ENCODE data around the gene ZNF385C.

ZNF385C gene

GRCh38 chr17:42052346-42052877 is 45.9 kb downstream of the ZNF385C start:
- Histone ChIP-seq H3K9me3 (no peaks in the 10 kb centered on the region), H3K36me3 (no peaks in the 10 kb centered on the region), H3K27me3 (peaks cover 50% of the 10 kb centered on the region), H3K4me3 (no peak overlapping the region), H3K4me1 (peaks cover 23% of the 10 kb centered on the region), H3K9ac (no peak overlapping the region), H3K4me2 (no peak overlapping the region), H4K20me1 (no peaks in the 10 kb centered on the region), H3K27ac (no peak overlapping the region)
- no peak for TF ChIP-seq Cebpa-rat (IDR thresholded peaks at IDR 0.05)

DNA sequence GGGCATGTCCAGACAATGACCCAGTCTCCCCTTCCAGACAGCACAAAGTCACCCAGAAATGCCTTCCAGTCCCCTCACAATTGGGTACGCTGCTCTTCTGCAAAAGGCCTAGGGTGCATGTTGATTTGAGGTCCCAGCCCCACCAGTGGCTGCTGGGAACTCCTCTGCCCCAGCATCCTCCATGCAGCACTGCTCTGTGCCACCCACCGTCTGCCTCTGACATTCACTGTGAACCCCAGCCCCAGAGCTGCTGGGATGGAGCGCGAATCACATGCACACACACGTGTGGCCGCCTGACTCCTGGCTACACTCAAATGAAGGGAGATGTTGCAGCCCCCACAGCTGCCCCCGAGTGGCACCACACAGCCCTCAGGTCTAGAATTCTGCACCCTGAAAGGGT is 46.6 kb downstream of the ZNF385C start:
- Histone ChIP-seq H3K4me1 (peaks cover 23% of the 10 kb centered on the region), H3K9ac (no peak overlapping the region), H3K36me3 (no peaks in the 10 kb centered on the region), H3K27ac (no peak overlapping the region), H4K20me1 (no peaks in the 10 kb centered on the region), H3K4me3 (no peak overlapping the region), H3K27me3 (peaks cover 50% of the 10 kb centered on the region), H3K4me2 (no peak overlapping the region), H3K9me3 (no peaks in the 10 kb centered on the region)
- TF ChIP-seq Cebpa-rat (IDR thresholded peaks at IDR 0.05): no peak

- no peak overlapping the region for H3K27ac ChIP-seq
- 0 out of 2 replicates have a peak overlapping the region, but pooled peaks have one; percentile 68 for H3K4me3 ChIP-seq
- peaks cover 23% of the 10 kb centered on the region for H3K4me1 ChIP-seq
- no peaks in the 10 kb centered on the region for H4K20me1 ChIP-seq
- H3K36me3 ChIP-seq: no peaks in the 10 kb centered on the region
- H3K27me3 ChIP-seq: peaks cover 50% of the 10 kb centered on the region
- no peak for TF ChIP-seq Cebpa-rat (IDR thresholded peaks at IDR 0.05)
- no peaks in the 10 kb centered on the region for H3K9me3 ChIP-seq
- no peak overlapping the region for H3K9ac ChIP-seq
- H3K4me2 ChIP-seq: peak overlapping the region; percentile 83; the same call in 1 of the 2 replicates
Measured at GRCh38 chr17:42051013-42051400, 47.3 kb downstream of the ZNF385C start.

DNA sequence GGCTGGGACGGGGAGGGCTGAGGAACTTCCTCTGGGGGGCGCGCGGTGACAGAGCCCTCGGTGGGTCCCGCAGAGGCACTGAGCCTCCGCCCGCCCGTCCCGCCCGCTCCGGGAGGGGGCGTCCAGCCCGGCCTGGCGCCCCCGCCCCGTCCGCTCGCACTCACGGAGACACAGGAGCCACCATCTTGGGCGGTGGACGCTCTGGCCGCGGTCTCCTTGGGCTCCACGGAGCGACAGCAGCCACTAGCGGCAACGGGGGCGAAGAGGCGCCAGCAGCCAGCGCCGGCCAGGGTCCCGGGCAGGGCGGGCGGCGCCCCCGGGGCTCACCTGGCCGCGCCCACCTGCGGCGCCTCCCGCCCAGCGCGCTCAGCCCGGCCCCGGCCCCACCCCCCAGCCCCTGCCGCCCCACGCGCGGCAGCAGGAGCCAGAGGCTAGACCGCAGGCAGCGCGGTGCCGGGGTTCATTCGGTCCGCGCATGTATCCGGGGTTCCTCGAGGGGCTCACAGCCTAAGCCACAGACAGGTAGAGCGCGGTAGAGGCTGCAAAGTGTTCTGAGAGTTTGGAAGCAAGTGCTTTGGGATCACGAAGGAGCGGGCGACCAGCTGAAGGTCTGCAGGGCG is 47.8 kb downstream of the ZNF385C start, which contains the start of gene C17orf113:
Gene C17orf113 (minus strand): TSS at position 209 of the 620 bp plus-strand sequence. CDS start 7,225 bp downstream, outside the sequence.
- TF ChIP-seq Cebpa-rat (IDR thresholded peaks at IDR 0.05): no peak
- Histone ChIP-seq H3K9me3 (no peaks in the 10 kb centered on the region), H3K9ac (peak within 1 kb of the TSS; percentile 50), H3K4me1 (peaks cover 19% of the 10 kb centered on the region), H3K27me3 (peaks cover 50% of the 10 kb centered on the region), H4K20me1 (no peaks in the 10 kb centered on the region), H3K4me3 (peak within 1 kb of the TSS; percentile 68), H3K36me3 (no peaks in the 10 kb centered on the region), H3K4me2 (peak within 1 kb of the TSS; percentile 83), H3K27ac (no peak within 1 kb of the TSS)

DNA sequence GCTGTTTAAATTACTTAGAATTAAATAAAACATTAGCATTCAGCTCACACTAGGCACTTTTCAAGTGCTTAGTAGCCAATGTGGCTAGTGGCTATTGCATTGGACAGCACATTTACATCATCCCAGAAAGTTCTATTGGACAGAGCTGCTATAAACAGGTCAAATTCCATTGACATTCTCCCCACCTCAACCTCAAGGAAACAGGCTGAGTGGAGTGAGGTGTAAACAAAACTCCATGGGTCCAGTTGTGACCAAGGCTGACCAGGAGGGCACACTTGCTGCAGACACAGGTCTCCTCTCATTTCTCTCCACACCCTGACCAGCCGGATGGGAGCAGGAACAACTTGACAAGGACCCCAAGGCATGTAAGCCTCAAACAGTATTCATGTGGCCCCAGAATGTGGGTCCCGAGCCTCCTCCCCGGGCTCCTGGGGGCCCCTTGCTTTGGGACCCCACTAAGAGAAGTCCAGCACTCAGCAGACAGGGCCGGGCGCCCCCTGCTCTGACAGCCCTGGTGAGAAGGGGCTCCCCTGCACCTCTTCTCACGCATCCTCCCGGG is 48.4 kb downstream of the ZNF385C start:
- Histone ChIP-seq H3K4me1 (peaks cover 13% of the 10 kb centered on the region; the same call in 1 of the 2 replicates), H3K27me3 (peaks cover 50% of the 10 kb centered on the region), H3K9me3 (no peaks in the 10 kb centered on the region), H4K20me1 (no peaks in the 10 kb centered on the region), H3K36me3 (no peaks in the 10 kb centered on the region), H3K4me2 (peak overlapping the region; percentile 83), H3K9ac (peak overlapping the region; percentile 50), H3K27ac (no peak overlapping the region), H3K4me3 (peak overlapping the region; percentile 68)
- no peak for TF ChIP-seq Cebpa-rat (IDR thresholded peaks at IDR 0.05)

- Histone ChIP-seq H3K36me3 (no peaks in the 10 kb centered on the region), H3K4me3 (no peak overlapping the region), H3K4me2 (no peak overlapping the region), H3K9me3 (no peaks in the 10 kb centered on the region), H3K4me1 (0 out of 2 replicates have a peak, but pooled peaks cover 4% of the 10 kb centered on the region), H3K9ac (no peak overlapping the region), H4K20me1 (no peaks in the 10 kb centered on the region), H3K27me3 (peaks cover 39% of the 10 kb centered on the region), H3K27ac (no peak overlapping the region)
- no peak for TF ChIP-seq Cebpa-rat (IDR thresholded peaks at IDR 0.05)
Measured at GRCh38 chr17:42047343-42047742, 50.9 kb downstream of the ZNF385C start.

DNA sequence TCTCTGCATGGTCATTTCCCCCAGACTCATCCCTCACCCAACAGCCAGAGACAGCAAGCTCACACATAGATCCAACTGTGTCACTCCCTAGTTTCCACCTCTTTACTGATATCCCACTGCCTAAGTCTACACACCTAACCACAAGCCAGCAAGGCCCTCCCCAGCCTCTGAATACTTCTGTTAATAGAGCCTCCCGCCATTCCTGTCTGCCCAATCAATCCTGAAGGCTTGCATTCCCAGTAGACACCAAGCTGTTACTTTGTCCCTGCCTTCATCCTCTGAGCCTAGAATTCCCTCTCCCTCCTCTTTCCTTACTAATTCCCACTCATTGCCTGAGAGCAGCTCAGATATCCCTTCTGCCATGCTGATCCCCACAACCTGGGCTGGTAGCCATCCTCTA is 52.6 kb downstream of the ZNF385C start:
- Histone ChIP-seq H3K27ac (no peak overlapping the region), H3K36me3 (no peaks in the 10 kb centered on the region), H3K9me3 (no peaks in the 10 kb centered on the region), H3K9ac (no peak overlapping the region), H3K4me2 (no peak overlapping the region), H3K4me3 (no peak overlapping the region), H3K4me1 (0 out of 2 replicates have a peak, but pooled peaks cover 4% of the 10 kb centered on the region), H3K27me3 (peaks cover 25% of the 10 kb centered on the region), H4K20me1 (no peaks in the 10 kb centered on the region)
- no peak for TF ChIP-seq Cebpa-rat (IDR thresholded peaks at IDR 0.05)

- Histone ChIP-seq H3K9ac (no peak overlapping the region), H3K27ac (no peak overlapping the region), H3K27me3 (peaks cover 20% of the 10 kb centered on the region), H3K4me1 (no peaks in the 10 kb centered on the region), H3K9me3 (no peaks in the 10 kb centered on the region), H3K4me3 (no peak overlapping the region), H3K4me2 (no peak overlapping the region), H3K36me3 (no peaks in the 10 kb centered on the region), H4K20me1 (no peaks in the 10 kb centered on the region)
- no peak for TF ChIP-seq Cebpa-rat (IDR thresholded peaks at IDR 0.05)
Measured at GRCh38 chr17:42042598-42043319, 55.5 kb downstream of the ZNF385C start.

DNA sequence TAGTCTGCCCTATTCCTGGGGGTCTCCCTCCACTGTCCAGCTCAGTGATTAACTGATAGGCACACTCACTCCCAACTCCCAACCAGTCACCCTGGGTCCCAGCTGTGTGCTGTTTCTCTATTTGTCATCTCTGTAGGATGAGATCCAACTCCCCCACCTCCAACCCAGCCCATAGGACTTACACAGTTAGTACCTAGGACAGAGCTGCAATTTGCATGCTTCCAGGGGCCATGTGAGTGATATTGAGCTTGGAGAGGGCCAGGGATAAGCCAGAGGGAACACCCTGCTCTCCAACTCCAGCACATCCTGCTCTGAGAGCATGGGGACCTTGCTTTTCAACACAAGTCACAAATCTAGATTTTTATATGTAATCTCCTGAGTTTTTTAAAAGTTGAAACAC is 56.7 kb downstream of the ZNF385C start:
- Histone ChIP-seq H3K9me3 (no peaks in the 10 kb centered on the region), H4K20me1 (no peaks in the 10 kb centered on the region), H3K4me2 (no peak overlapping the region), H3K27ac (no peak overlapping the region), H3K9ac (no peak overlapping the region), H3K36me3 (no peaks in the 10 kb centered on the region), H3K27me3 (peaks cover 20% of the 10 kb centered on the region), H3K4me3 (no peak overlapping the region), H3K4me1 (no peaks in the 10 kb centered on the region)
- TF ChIP-seq Cebpa-rat (IDR thresholded peaks at IDR 0.05): no peak

GRCh38 chr17:42040818-42041217 is 57.5 kb downstream of the ZNF385C start:
- no peaks in the 10 kb centered on the region for H3K36me3 ChIP-seq
- H3K4me1 ChIP-seq: no peaks in the 10 kb centered on the region
- TF ChIP-seq Cebpa-rat (IDR thresholded peaks at IDR 0.05): no peak
- H3K27me3 ChIP-seq: peaks cover 20% of the 10 kb centered on the region
- H3K9me3 ChIP-seq: no peaks in the 10 kb centered on the region
- no peak overlapping the region for H3K9ac ChIP-seq
- no peak overlapping the region for H3K4me2 ChIP-seq
- H3K4me3 ChIP-seq: no peak overlapping the region
- no peaks in the 10 kb centered on the region for H4K20me1 ChIP-seq
- no peak overlapping the region for H3K27ac ChIP-seq

Measured in BLaER1 (cell line).